OCI-LY3 (cell line): Measurements from ENCODE around the gene STRN3.

Experiments used
- CTCF ChIP-seq: fragments of 200-600, 300-600 bp; sonication (generic); IDR thresholded peaks from 2 replicates; pipeline ENCODE4 v1.5.1; 2014; ENCODE audit warnings: antibody characterized with exemption, low read length, low read depth
- EZH2phosphoT487 ChIP-seq: fragments of 200-600 bp; shearing (Covaris generic); IDR thresholded peaks from 2 replicates; pipeline ENCODE4 v1.6.1; 2018; ENCODE audit warnings: antibody characterized with exemption, mixed run types, low read depth

DNA sequence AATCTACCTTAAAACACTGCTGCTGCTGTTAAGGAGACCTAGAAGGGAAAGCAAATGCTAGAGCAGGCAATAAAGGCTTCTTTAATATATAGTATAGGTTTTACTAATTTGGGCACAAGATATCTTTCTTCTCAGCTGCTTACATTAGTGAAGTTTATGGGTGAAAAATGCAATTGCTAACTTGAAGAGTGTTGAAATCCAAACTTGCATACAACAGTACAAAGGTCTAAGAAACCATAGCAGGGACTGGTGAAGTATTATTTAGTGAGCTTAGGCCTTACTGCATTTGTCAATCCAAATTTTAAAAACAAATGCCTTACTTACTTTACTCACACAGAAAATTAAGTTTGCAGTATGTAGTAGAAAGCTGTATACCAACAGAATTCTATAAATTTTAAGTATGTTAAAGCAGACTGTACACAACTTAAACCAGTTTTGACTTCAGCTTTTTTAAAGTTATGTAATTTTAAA is 2.1 kb downstream of the STRN3 start:
- TF ChIP-seq CTCF: no peak
- no peak for TF ChIP-seq EZH2phosphoT487
